C4-2B (cell line): Measurements from ENCODE around the gene TLR10.

Source experiments
- ZFX ChIP-seq: fragments of 450-650 bp; IDR thresholded peaks from 2 replicates; pipeline ENCODE4 v1.6.1; 2017
- TF ChIP-seq, protein P1 (sequence below): fragments of 450-650 bp; conservative IDR thresholded peaks from 2 replicates; pipeline ENCODE4 v1.5.1; 2017; ENCODE audit warnings: mild to moderate bottlenecking

DNA sequence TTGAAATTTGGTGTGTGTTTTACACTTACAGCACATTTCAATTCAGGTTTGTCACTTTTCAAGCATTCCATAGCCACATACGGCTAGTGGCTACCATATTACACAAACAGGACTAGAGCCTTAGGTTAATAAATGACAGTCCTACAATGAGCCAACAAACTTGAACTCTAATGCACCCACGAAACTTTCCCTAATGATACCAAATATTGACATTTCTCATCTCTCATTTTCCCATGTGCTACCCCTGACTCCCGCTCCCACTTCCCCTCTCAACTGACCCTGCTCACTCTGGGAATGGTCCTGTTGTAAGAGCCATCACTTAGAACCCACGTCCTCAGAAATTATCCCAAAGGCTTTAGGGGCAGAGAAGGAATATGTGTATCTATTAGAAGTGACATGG lies 4.9 kb upstream of the TLR10 start:
- TF ChIP-seq, protein P1, sequence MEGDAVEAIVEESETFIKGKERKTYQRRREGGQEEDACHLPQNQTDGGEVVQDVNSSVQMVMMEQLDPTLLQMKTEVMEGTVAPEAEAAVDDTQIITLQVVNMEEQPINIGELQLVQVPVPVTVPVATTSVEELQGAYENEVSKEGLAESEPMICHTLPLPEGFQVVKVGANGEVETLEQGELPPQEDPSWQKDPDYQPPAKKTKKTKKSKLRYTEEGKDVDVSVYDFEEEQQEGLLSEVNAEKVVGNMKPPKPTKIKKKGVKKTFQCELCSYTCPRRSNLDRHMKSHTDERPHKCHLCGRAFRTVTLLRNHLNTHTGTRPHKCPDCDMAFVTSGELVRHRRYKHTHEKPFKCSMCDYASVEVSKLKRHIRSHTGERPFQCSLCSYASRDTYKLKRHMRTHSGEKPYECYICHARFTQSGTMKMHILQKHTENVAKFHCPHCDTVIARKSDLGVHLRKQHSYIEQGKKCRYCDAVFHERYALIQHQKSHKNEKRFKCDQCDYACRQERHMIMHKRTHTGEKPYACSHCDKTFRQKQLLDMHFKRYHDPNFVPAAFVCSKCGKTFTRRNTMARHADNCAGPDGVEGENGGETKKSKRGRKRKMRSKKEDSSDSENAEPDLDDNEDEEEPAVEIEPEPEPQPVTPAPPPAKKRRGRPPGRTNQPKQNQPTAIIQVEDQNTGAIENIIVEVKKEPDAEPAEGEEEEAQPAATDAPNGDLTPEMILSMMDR: no peak
- no peak for TF ChIP-seq ZFX
